Measurements from ENCODE around the gene CLHC1.
"Not testable (repeated sequence)": the region's sequence is repeated elsewhere in the genome, so short reads cannot be mapped to it uniquely, and the experiment has no call there.

CLHC1 gene

GRCh38 chr2:55133467-55134315 lies 98.4 kb downstream of the CLHC1 start:
- peak; percentile 35 for DNase-seq (ENCODE audit: low read depth)

GRCh38 chr2:55130849-55131248 lies 101.2 kb downstream of the CLHC1 start:
- no peak for DNase-seq (ENCODE audit: low read depth)

GRCh38 chr2:55126643-55127042 lies 105.5 kb downstream of the CLHC1 start:
- not testable (repeated sequence) for DNase-seq (ENCODE audit: low read depth)

Measured in stimulated activated CD4-positive, alpha-beta T cell treated with anti-CD3 and anti-CD28 coated beads, Interleukin-2, amount 100 ng/mL, for 4 hours (primary cell).